Fibroblast of peridontal ligament (primary cell): ENCODE results near the gene WBP4.
A peak's percentile ranks its signal among the peaks of the same experiment; 100 is the strongest.

Source experiments
- DNase-seq: peaks from one replicate; pipeline ENCODE4 v3.0.0-alpha.2; 2010; ENCODE audit errors: extremely low read depth

Gene WBP4

GRCh38 chr13:41049480-41050440 lies 11.5 kb upstream of the WBP4 start:
- no peak for DNase-seq

- no peak for DNase-seq
These were observed 8.9 kb upstream of the WBP4 start for GRCh38 chr13:41052441-41052840.

GRCh38 chr13:41053384-41053826 lies 7.9 kb upstream of the WBP4 start:
- DNase-seq, result peak; percentile 69

GRCh38 chr13:41054212-41054877 lies 7.0 kb upstream of the WBP4 start:
- DNase-seq, result peak; percentile 76

GRCh38 chr13:41054919-41055619 lies 6.2 kb upstream of the WBP4 start:
- DNase-seq, result no peak

GRCh38 chr13:41056194-41056593 lies 5.1 kb upstream of the WBP4 start:
- DNase-seq, result no peak

- no peak for DNase-seq
These were observed 4.2 kb upstream of the WBP4 start for GRCh38 chr13:41056826-41057711.

GRCh38 chr13:41058295-41059070 lies 2.8 kb upstream of the WBP4 start:
- DNase-seq, result no peak

GRCh38 chr13:41059456-41060081 lies 1.7 kb upstream of the WBP4 start:
- DNase-seq, result peak; percentile 45

GRCh38 chr13:41060082-41060723 lies 1.1 kb upstream of the WBP4 start:
- DNase-seq, result peak; percentile 86

- DNase-seq, result no peak
These were observed 610 bp upstream of the WBP4 start for GRCh38 chr13:41060724-41061074.

GRCh38 chr13:41061914-41062837 lies 867 bp downstream of the WBP4 start:
- DNase-seq, result peak; percentile 71

- DNase-seq, result peak; percentile 62
These were observed 3.2 kb downstream of the WBP4 start for GRCh38 chr13:41064493-41064892.

GRCh38 chr13:41065078-41065477 lies 3.8 kb downstream of the WBP4 start:
- peak; percentile 93 for DNase-seq

- DNase-seq, result no peak
These were observed 13.2 kb downstream of the WBP4 start for GRCh38 chr13:41074523-41074922.

- DNase-seq, result peak; percentile 63
These were observed 13.7 kb downstream of the WBP4 start for GRCh38 chr13:41075034-41075433.

- DNase-seq, result no peak
These were observed 14.2 kb downstream of the WBP4 start for GRCh38 chr13:41075485-41075884.

GRCh38 chr13:41077475-41077874 lies 16.2 kb downstream of the WBP4 start:
- no peak for DNase-seq
